H9 (cell line): ENCODE measurements around the gene AADAT. TPM values are rescaled to one million over a fixed set of nuclear protein-coding genes. Genes with fewer than 3 reads are reported as not detected.

Source experiments
- DNase-seq: peaks from one replicate; pipeline ENCODE4 v3.0.0-alpha.2; 2017
- H2AFZ ChIP-seq: one replicate; pipeline ENCODE4 v1.6.1; 2013; ENCODE audit warnings: mild to moderate bottlenecking, low read length, control low read depth, moderate library complexity
- H2AK5ac ChIP-seq: 2 replicates; pipeline ENCODE4 v1.6.1; 2013; ENCODE audit warnings: low read length, control low read depth, mixed read lengths; ENCODE audit not compliant: insufficient read length
- H2BK120ac ChIP-seq: one replicate; pipeline ENCODE4 v1.6.1; 2013; ENCODE audit warnings: low read depth, mild to moderate bottlenecking, low read length, control low read depth, inconsistent platforms; ENCODE audit not compliant: poor library complexity, severe bottlenecking
- H2BK12ac ChIP-seq: 2 replicates; pipeline ENCODE4 v1.6.1; 2013; ENCODE audit warnings: low read length, control low read depth, mixed read lengths, low read depth; ENCODE audit not compliant: insufficient read length
- H2BK15ac ChIP-seq: 2 replicates; pipeline ENCODE4 v1.6.1; 2013; ENCODE audit warnings: low read depth, low read length, control low read depth
- H2BK20ac ChIP-seq: one replicate; pipeline ENCODE4 v1.6.1; 2013; ENCODE audit warnings: low read depth, mild to moderate bottlenecking, low read length, control low read depth, inconsistent platforms; ENCODE audit not compliant: poor library complexity, severe bottlenecking
- H2BK5ac ChIP-seq: 2 replicates; pipeline ENCODE4 v1.6.1; 2013; ENCODE audit warnings: low read length, control low read depth, mixed read lengths; ENCODE audit not compliant: insufficient read length
- H3K14ac ChIP-seq: 2 replicates; pipeline ENCODE4 v1.6.1; 2013; ENCODE audit warnings: low read length, control low read depth; ENCODE audit not compliant: insufficient read depth
- H3K18ac ChIP-seq: 2 replicates; pipeline ENCODE4 v1.6.1; 2013; ENCODE audit warnings: low read depth, mild to moderate bottlenecking, mixed read lengths, low read length, control low read depth; ENCODE audit not compliant: insufficient read length
- H3K23ac ChIP-seq: 2 replicates; pipeline ENCODE4 v1.6.1; 2013; ENCODE audit warnings: low read length, control low read depth, mixed read lengths, low read depth; ENCODE audit not compliant: insufficient read length
- H3K23me2 ChIP-seq: 2 replicates; pipeline ENCODE4 v1.6.1; 2013; ENCODE audit warnings: low read depth, mild to moderate bottlenecking, mixed read lengths, low read length, control low read depth; ENCODE audit not compliant: insufficient read length, poor library complexity, severe bottlenecking
- H3K27ac ChIP-seq: 2 replicates; pipeline ENCODE4 v1.5.1; 2013; ENCODE audit warnings: low read length, control low read depth, mixed read lengths, low read depth; ENCODE audit not compliant: insufficient read length
- H3K27me3 ChIP-seq: 2 replicates; pipeline ENCODE4 v1.6.1; 2013; ENCODE audit warnings: low read length, control low read depth, inconsistent platforms; ENCODE audit not compliant: insufficient read depth
- H3K4ac ChIP-seq: 2 replicates; pipeline ENCODE4 v1.6.1; 2013; ENCODE audit warnings: low read depth, mild to moderate bottlenecking, control low read depth, inconsistent platforms, low read length, moderate library complexity
- H3K4me1 ChIP-seq: 2 replicates; pipeline ENCODE4 v1.6.1; 2013; ENCODE audit warnings: low read length, control low read depth, inconsistent platforms; ENCODE audit not compliant: insufficient read depth
- H3K4me2 ChIP-seq: 2 replicates; pipeline ENCODE4 v1.6.1; 2013; ENCODE audit warnings: low read length, control low read depth, mixed read lengths; ENCODE audit not compliant: insufficient read length, insufficient read depth
- H3K56ac ChIP-seq: 2 replicates; pipeline ENCODE4 v1.6.1; 2013; ENCODE audit warnings: low read depth, mild to moderate bottlenecking, mixed read lengths, low read length, control low read depth; ENCODE audit not compliant: insufficient read length
- H3K79me1 ChIP-seq: 2 replicates; pipeline ENCODE4 v1.6.1; 2013; ENCODE audit warnings: low read depth, mild to moderate bottlenecking, moderate library complexity, low read length, control low read depth, inconsistent platforms; ENCODE audit not compliant: insufficient read depth, poor library complexity, severe bottlenecking
- H3K79me2 ChIP-seq: 2 replicates; pipeline ENCODE4 v1.6.1; 2013; ENCODE audit warnings: low read length, control low read depth, inconsistent platforms; ENCODE audit not compliant: insufficient read depth
- H3K9ac ChIP-seq: 2 replicates; pipeline ENCODE4 v1.6.1; 2013; ENCODE audit warnings: low read length, control low read depth, mixed read lengths; ENCODE audit not compliant: insufficient read length; ENCODE audit errors: extremely low read depth
- H3K9me3 ChIP-seq: one replicate; pipeline ENCODE4 v1.6.1; 2013; ENCODE audit warnings: low read depth, low read length, inconsistent platforms; ENCODE audit not compliant: control insufficient read depth
- H3T11ph ChIP-seq: one replicate; pipeline ENCODE4 v1.6.1; 2013; ENCODE audit warnings: mild to moderate bottlenecking, low read length, control low read depth, inconsistent platforms
- H4K20me1 ChIP-seq: one replicate; pipeline ENCODE4 v1.6.1; 2013; ENCODE audit not compliant: control insufficient read depth, insufficient read length, insufficient read depth
- H4K5ac ChIP-seq: 2 replicates; pipeline ENCODE4 v1.6.1; 2013; ENCODE audit warnings: low read depth, mild to moderate bottlenecking, mixed read lengths, low read length, control low read depth; ENCODE audit not compliant: insufficient read length
- H4K8ac ChIP-seq: replicated peaks from 2 replicates; pipeline ENCODE4 v1.6.1; 2013; ENCODE audit warnings: low read length, control low read depth, mixed read lengths, low read depth; ENCODE audit not compliant: insufficient read length
- H4K91ac ChIP-seq: 2 replicates; pipeline ENCODE4 v1.6.1; 2013; ENCODE audit warnings: low read depth, mild to moderate bottlenecking, moderate library complexity, mixed read lengths, low read length, control low read depth; ENCODE audit not compliant: insufficient read length
- H3K27ac Mint-ChIP-seq, 3 experiments: 2 replicates in 2 of 3; 3 replicates in 1 of 3; pipeline ENCODE4 v1.8.0; 2020 to 2021; ENCODE audit warnings: mixed read lengths in 3 of 3, mild to moderate bottlenecking in 1 of 3, moderate library complexity in 1 of 3
- H3K27me3 Mint-ChIP-seq: 2 replicates; pipeline ENCODE4 v1.8.0; 2021; ENCODE audit warnings: low read depth, mild to moderate bottlenecking, moderate library complexity, mixed read lengths
- H3K36me3 Mint-ChIP-seq, 3 experiments: 2 replicates in 2 of 3; 3 replicates in 1 of 3; pipeline ENCODE4 v1.8.0; 2020 to 2021; ENCODE audit warnings: low read depth in 3 of 3, mixed read lengths in 3 of 3; ENCODE audit not compliant: insufficient read depth in 1 of 3
- H3K4me1 Mint-ChIP-seq, 2 experiments: 2 replicates each; pipeline ENCODE4 v1.8.0; 2020; ENCODE audit warnings: mixed read lengths in 2 of 2
- H3K4me3 Mint-ChIP-seq, 2 experiments: 2 replicates in 1 of 2; 3 replicates in 1 of 2; pipeline ENCODE4 v1.8.0; 2020 to 2021; ENCODE audit warnings: mild to moderate bottlenecking in 2 of 2, mixed read lengths in 2 of 2, moderate library complexity in 1 of 2
- H3K9me3 Mint-ChIP-seq, 2 experiments: 2 replicates in 1 of 2; 3 replicates in 1 of 2; pipeline ENCODE4 v1.8.0; 2020; ENCODE audit warnings: mild to moderate bottlenecking in 2 of 2, mixed read lengths in 2 of 2, moderate library complexity in 1 of 2
- CTCF ChIP-seq: fragments of 200-600 bp; sonication (generic); conservative IDR thresholded peaks from 3 replicates; pipeline ENCODE4 v1.8.0; 2021; ENCODE audit warnings: antibody characterized with exemption, mild to moderate bottlenecking
- WGBS: extraction: QIAGEN DNeasy Blood & Tissue Kit; methylation state at CpG from one replicate; pipeline ENCODE4 v1.1.7; 2013; ENCODE audit warnings: missing lambda C conversion rate, low lambda C conversion rate, mixed read lengths; ENCODE audit not compliant: insufficient read length; ENCODE audit errors: extremely low coverage; 5-methylcytosine and 5-hydroxymethylcytosine counted together
- total RNA-seq: library from RNA; stranded (reverse); gene quantifications from 2 replicates; pipeline ENCODE4 v1.2.1, GENCODE V29; 2021

AADAT gene
- total RNA-seq, 1 experiment from 2014 or later = 14.1 TPM

GRCh38 chr4:170106900-170107299 lies 17.1 kb upstream of the AADAT start:
- Histone ChIP-seq H3K23ac (no peak overlapping the region), H4K20me1 (no peaks in the 10 kb centered on the region), H4K8ac (no peak overlapping the region), H2AK5ac (no peak overlapping the region), H2BK120ac (no peak overlapping the region), H2BK5ac (no peak overlapping the region), H3K4me2 (no peak overlapping the region), H3K18ac (no peak overlapping the region), H3K27ac (no peak overlapping the region), H3K79me1 (no peaks in the 10 kb centered on the region), H3K9me3 (no peaks in the 10 kb centered on the region), H3T11ph (no peak overlapping the region), H3K9ac (no peak overlapping the region), H2BK12ac (no peak overlapping the region), H3K27me3 (no peaks in the 10 kb centered on the region), H3K79me2 (no peaks in the 10 kb centered on the region), H3K14ac (no peak overlapping the region), H3K4ac (no peak overlapping the region), H2BK20ac (no peak overlapping the region), H3K23me2 (no peaks in the 10 kb centered on the region), H2BK15ac (no peak overlapping the region), H4K91ac (no peak overlapping the region), H3K4me1 (peaks cover 3% of the 10 kb centered on the region; the same call in 1 of the 2 replicates), H3K56ac (no peak overlapping the region), H4K5ac (no peak overlapping the region), H2AFZ (no peak overlapping the region)
- DNase-seq = no peak
- Mint-ChIP-seq H3K9me3 (no peaks in the 10 kb centered on the region; a peak in 1 of 5 replicates), H3K4me3 (no peak overlapping the region), H3K27me3 (no peaks in the 10 kb centered on the region), H3K27ac (peak overlapping the region in 1 of 3 experiments; percentile 82; a peak in 1 of 7 replicates), H3K4me1 (peaks cover 34 to 37% of the 10 kb centered on the region in 2 experiments), H3K36me3 (no peaks in the 10 kb centered on the region)
- no CpG with 5 or more reads among the region's 4 CpGs for WGBS
- TF ChIP-seq CTCF = no peak
